ENCODE measurements around the gene ITPRIPL2. TPM values are rescaled to one million over a fixed set of nuclear protein-coding genes. Genes with fewer than 3 reads are reported as not detected.

The ITPRIPL2 gene
- total RNA-seq, 6 experiments from 2014 or later = 12.2 to 23.5 (median 17.7) TPM

DNA sequence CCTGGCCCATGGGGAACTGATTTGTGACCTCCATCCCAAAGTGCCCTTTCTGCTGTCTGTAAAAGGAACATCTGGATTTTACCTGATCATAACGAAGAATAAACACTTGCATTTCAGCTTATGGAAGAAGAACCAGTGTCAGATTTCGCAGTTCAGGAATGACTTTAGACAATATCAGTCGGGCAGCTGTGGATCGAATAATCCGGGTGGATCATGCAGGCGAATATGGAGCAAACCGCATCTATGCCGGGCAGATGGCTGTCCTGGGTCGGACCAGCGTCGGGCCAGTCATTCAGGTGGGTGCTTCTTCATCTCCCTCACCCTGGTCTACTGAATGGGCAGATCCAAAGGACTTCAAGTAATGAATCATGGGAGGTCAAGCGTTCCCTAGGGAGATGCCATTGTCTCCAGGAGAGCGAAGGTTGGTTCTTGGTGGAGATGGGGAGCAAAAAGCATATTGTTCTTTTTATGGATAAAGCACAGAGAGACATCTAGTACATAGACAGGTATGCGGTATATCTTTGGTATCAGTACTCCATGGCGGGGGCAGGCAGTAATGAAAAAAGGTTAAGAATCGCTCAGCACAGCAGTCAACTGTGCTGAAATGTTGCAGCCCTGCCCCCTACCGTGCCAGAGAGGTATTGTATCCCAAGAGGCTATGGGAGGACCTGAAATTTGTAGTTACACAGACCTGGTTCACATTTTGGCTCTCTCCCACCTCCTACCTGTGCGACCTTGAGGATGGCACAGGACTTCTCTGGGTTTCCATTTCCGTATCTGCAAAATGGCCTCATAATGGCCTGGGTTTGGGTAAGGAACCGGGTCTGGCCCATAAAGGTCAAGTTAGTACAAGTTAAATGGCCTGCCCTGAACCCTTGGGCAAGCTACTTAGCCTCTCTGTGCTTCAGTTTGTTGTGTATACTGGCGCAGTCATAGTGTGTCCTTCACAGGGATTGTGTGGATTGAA lies 41.7 kb upstream of the ITPRIPL2 start:
- TF ChIP-seq, protein P1, sequence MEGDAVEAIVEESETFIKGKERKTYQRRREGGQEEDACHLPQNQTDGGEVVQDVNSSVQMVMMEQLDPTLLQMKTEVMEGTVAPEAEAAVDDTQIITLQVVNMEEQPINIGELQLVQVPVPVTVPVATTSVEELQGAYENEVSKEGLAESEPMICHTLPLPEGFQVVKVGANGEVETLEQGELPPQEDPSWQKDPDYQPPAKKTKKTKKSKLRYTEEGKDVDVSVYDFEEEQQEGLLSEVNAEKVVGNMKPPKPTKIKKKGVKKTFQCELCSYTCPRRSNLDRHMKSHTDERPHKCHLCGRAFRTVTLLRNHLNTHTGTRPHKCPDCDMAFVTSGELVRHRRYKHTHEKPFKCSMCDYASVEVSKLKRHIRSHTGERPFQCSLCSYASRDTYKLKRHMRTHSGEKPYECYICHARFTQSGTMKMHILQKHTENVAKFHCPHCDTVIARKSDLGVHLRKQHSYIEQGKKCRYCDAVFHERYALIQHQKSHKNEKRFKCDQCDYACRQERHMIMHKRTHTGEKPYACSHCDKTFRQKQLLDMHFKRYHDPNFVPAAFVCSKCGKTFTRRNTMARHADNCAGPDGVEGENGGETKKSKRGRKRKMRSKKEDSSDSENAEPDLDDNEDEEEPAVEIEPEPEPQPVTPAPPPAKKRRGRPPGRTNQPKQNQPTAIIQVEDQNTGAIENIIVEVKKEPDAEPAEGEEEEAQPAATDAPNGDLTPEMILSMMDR (IDR thresholded peaks at IDR 0.05) = peak; percentile 54 to 78 (median 74)
- TF ChIP-seq POLR2A (IDR thresholded peaks at IDR 0.05) = no peak
- Histone ChIP-seq H3K9me3 (no peaks in the 10 kb centered on the region), H3K4me1 (peaks cover 0 to 13% (median 0%) of the 10 kb centered on the region in 4 donors), H3K4me3 (no peak overlapping the region), H3K27ac (no peak overlapping the region), H3K27me3 (no peaks in the 10 kb centered on the region), H3K36me3 (peaks cover 0 to 14% (median 0%) of the 10 kb centered on the region in 4 donors)
- ATAC-seq = peak; percentile 20 to 29 (median 26)
- intact Hi-C loops (cut with DNase I) = loop anchor here in 1 of 2 donors (5.0 kb wide), 1 partner anchor 95 kb away; no protein-coding TSS in a partner anchor
- peak in 2 of 3 donors; percentile 54 to 68 for DNase-seq
- 70% methylated on average over 8 of the region's 21 CpGs for WGBS (ENCODE audit: insufficient coverage, low coverage, low lambda C conversion rate, missing lambda C conversion rate)

DNA sequence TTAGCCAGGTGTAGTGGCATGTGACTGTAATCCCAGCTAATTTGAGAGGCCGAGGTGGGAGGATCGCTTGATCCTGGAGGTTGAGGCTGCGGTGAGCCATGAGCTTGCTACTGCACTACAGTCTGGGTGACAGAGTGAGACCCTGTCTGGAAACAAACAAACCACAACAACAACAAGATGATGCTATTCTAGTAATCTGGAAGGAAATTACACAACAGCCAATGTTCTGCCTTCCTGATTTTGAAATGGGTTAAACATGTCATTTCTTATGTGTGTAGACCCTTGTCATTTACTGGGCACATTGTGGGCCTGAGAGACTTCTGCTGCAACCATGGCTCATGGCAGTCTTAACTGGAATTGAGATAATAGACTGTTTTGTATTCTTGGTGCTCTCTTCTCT lies 40.4 kb upstream of the ITPRIPL2 start:
- whole genome bisulfite sequencing (ENCODE audit: insufficient coverage, low coverage, low lambda C conversion rate, missing lambda C conversion rate) = 82% methylated on average over 3 of the region's 3 CpGs
- intact Hi-C loops (cut with DNase I) = loop anchor here in 1 of 2 donors (5.0 kb wide), 1 partner anchor 96 kb away; no protein-coding TSS in a partner anchor
- Histone ChIP-seq H3K27ac (no peak overlapping the region), H3K36me3 (peaks cover 0 to 22% (median 2%) of the 10 kb centered on the region in 4 donors), H3K4me3 (no peak overlapping the region), H3K9me3 (no peaks in the 10 kb centered on the region), H3K4me1 (peaks cover 0 to 13% (median 0%) of the 10 kb centered on the region in 4 donors), H3K27me3 (no peaks in the 10 kb centered on the region)
- TF ChIP-seq POLR2A (IDR thresholded peaks at IDR 0.05) = no peak
- TF ChIP-seq, protein P1 (IDR thresholded peaks at IDR 0.05) = no peak
- DNase-seq (no peak), ATAC-seq (no peak)

DNA sequence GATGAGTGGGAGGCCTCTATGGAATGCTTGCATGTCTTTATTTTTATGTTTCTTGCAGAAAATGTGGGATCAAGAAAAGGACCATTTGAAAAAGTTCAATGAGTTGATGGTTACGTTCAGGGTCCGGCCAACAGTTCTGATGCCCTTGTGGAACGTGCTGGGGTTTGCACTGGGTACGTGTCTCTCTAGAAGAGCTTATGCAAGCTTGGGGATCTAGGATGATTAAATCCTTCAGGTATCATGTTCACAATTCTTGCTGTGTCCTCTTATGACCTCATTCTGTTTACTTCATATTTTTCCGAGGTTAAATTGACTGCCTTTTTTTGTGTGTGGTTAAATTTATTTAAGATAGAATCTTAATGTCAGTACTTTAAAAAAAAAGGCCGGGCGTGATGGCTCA lies 39.9 kb upstream of the ITPRIPL2 start:
- Histone ChIP-seq H3K36me3 (peaks cover 0 to 27% (median 2%) of the 10 kb centered on the region in 4 donors), H3K27ac (no peak overlapping the region), H3K4me3 (no peak overlapping the region), H3K27me3 (no peaks in the 10 kb centered on the region), H3K4me1 (peaks cover 0 to 8% (median 0%) of the 10 kb centered on the region in 4 donors), H3K9me3 (no peaks in the 10 kb centered on the region)
- 77% methylated on average over 7 of the region's 7 CpGs for WGBS (ENCODE audit: insufficient coverage, low coverage, low lambda C conversion rate, missing lambda C conversion rate)
- no peak for ATAC-seq
- DNase-seq = no peak
- TF ChIP-seq POLR2A (IDR thresholded peaks at IDR 0.05) = no peak
- TF ChIP-seq, protein P1 (IDR thresholded peaks at IDR 0.05) = no peak
- intact Hi-C loops (cut with DNase I) = loop anchor here in 1 of 2 donors (5.0 kb wide), 1 partner anchor 97 kb away; no protein-coding TSS in a partner anchor

DNA sequence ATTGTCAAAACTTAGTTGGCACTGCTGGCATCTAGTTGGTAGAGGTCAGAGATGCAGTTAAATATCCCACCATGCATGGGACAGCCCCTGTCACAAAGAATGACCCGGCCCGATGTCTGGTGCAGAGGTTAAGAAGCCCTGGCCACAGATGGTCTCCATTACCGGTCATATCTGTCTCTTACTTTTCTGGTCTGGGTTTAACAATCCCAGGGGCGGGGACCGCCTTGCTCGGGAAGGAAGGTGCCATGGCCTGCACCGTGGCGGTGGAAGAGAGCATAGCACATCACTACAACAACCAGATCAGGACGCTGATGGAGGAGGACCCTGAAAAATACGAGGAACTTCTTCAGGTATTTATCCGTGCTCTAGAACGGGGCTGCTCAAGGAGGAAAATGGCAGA lies 38.3 kb upstream of the ITPRIPL2 start:
- Histone ChIP-seq H3K4me1 (peaks cover 0 to 7% (median 0%) of the 10 kb centered on the region in 4 donors), H3K27ac (no peak overlapping the region), H3K27me3 (no peaks in the 10 kb centered on the region), H3K4me3 (no peak overlapping the region), H3K36me3 (peaks cover 0 to 31% (median 2%) of the 10 kb centered on the region in 4 donors), H3K9me3 (no peaks in the 10 kb centered on the region)
- ATAC-seq = no peak
- intact Hi-C loops (cut with DNase I) = no loop called here
- TF ChIP-seq, protein P1 (IDR thresholded peaks at IDR 0.05) = no peak
- TF ChIP-seq POLR2A (IDR thresholded peaks at IDR 0.05) = no peak
- no peak for DNase-seq
- 90% methylated on average over 11 of the region's 12 CpGs for WGBS (ENCODE audit: insufficient coverage, low coverage, low lambda C conversion rate, missing lambda C conversion rate)

Measured in right lobe of liver (tissue), 6 donors.